GM10847 (cell line): ENCODE measurements around the gene ZNF506.

Source experiments
- POLR2A ChIP-seq: IDR thresholded peaks from 2 replicates; pipeline ENCODE4 v1.6.1; 2011; ENCODE audit not compliant: insufficient read length; ENCODE audit errors: extremely low read depth

ZNF506 gene

DNA sequence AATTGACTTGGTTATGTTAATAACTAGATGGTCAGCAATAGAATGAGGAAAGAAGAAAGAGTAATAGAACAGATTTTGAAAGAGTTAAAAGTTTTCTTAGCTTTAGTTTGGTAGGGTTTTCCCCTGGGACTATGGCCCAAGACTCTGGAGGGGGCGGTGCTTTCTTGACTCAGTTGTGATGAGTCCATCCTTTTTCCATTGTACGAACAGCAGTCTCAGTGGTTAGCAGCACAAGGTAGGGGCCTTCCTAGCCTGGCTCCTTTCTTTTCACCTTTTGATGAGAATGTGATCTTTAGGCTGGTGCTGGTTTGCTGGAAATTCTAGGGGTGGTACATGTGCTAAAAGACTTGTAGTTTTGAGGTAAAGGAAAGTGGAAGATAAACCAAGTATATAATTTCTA is 38.8 kb downstream of the ZNF506 start:
- TF ChIP-seq POLR2A = no peak

DNA sequence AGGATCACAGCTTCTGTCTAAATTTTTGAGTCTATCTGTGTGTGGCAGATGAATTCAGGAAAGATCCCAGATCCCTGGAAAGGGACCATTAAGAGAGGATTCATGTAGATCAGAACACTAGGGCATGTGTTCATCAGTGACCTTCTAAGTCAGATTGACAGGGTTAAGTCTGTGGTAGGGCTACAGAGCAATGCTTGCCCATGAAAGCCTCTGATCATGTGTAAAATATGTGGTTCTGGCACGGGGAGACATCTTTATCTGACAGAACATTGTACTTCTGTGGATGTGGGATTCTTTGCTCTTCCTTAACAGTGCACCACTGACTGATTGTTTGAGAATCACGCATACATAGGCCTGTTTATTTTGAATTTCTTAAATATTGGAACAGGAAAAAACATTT is 42.9 kb downstream of the ZNF506 start:
- TF ChIP-seq POLR2A = no peak

DNA sequence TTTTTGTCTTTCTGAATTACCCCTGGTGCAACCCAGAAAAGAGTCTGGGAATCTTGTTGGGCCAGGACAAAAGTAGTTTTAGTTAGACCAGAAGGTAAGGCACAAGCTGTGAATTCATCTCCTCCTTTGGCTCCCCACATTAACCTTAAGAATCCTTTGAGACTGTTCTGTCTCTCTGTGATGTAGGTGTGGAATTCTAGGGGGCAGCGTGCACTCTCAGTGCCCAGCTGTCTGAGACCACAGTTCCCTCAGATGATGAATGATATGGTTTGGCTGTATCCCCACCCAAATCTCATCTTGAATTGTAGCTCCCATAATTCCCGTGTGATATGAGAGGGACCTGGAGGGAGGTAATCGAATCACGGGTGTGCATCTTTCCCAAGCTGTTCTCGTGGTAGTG is 43.9 kb downstream of the ZNF506 start:
- TF ChIP-seq POLR2A = no peak

DNA sequence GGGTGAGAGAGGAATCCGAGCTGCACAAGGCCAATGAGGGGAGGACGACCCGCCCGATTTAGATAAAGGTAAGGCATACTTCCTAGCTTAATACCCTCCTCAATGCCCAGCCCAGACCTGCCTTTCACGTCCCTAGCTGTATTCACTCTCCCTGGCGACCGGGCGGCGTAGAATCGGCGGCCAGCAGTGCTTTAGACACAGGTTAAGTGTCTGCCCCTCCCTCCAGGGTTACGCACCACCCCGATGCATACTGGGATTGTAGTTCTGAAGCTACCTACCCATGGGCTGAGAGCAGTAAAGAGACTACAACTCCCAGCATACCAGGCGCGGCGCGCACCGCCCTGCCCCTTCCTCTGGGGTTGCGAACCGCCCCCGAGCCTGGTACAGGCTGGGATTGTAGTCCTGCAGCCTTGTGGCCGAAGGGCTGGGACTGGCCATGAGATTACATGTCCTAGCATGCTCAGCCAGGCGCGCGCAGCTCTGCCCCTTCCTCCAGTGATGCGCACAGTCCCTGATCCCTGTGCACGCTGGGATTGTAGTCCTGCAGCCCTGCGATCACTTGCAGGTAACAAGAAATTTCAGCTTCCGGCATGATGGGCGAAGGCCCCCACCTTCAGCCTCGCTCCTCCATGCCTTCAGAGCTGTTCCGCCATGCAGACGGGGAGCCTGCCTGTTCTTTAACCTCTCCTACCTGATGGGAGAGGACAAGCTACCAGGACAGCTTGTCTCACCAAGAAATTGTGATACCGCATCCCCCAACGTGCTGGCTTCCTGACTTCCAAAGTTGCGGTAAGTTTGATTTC is 45.1 kb downstream of the ZNF506 start:
- peak; percentile 54 for TF ChIP-seq POLR2A

DNA sequence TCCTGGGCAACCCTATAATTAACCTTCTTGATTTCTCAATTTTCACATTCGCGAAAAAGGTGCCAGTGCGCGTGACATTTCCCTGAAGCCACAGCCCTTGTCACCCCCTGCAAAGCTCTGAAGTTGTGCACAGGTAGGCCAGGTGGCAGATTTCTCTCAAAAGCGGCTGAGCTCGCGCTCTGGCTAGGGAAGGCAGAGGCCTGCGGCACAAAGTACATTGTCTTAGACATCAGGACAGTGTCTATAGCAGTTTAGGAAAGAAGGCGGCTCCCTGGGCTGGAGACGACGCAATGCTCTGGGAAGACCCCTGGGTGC is 45.7 kb downstream of the ZNF506 start:
- TF ChIP-seq POLR2A = no peak

DNA sequence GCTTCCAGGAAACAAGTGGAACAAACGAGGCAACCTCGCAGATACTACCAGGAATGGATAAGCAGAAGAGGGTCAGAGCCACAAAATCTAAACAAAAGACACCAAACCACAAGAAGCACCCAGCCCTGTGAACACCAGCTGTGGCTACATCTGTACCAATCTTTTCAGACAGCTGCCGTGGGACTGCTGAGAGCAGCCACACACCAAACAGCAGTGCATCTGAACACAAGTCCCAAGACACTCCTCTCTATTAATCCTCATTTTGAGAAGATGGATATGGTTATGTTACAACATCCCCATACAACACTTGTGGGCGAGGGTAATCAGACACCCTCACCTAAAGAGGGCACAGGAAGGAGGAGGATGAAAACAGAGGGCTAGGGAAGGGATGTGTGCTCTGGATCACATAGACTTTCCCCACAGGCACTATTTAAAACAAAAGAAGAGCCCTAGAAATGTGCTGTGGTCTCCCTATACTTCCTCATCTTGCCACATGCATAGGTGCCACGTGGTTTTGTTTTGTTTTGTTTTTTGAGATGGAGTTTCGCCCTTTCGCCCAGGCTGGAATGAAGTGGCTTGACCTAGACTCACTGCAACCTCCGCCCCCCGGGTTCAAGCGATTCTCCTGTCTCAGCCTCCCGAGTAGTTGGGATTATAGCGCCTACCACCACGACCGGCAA is 47.1 kb downstream of the ZNF506 start:
- TF ChIP-seq POLR2A = no peak

DNA sequence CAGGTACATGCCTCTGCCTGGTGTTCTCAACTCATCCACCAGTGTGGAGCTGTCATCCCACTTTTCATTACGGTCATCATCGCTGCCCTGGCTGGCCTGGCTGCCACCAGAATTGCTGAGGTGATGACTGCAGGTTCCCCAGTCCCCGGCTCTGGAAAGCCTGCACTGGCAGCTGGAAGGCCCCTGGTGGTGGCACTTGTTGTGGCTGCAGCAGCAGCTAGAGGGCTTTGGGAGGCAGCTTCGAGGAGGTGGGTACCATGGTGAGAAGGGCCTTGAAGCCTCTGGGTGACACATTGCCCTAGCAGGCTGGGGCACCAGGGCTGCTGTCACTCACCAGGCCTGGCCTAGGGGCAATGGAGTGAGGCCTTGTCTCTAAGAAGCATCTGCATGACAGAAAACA is 63.4 kb downstream of the ZNF506 start:
- TF ChIP-seq POLR2A = no peak

DNA sequence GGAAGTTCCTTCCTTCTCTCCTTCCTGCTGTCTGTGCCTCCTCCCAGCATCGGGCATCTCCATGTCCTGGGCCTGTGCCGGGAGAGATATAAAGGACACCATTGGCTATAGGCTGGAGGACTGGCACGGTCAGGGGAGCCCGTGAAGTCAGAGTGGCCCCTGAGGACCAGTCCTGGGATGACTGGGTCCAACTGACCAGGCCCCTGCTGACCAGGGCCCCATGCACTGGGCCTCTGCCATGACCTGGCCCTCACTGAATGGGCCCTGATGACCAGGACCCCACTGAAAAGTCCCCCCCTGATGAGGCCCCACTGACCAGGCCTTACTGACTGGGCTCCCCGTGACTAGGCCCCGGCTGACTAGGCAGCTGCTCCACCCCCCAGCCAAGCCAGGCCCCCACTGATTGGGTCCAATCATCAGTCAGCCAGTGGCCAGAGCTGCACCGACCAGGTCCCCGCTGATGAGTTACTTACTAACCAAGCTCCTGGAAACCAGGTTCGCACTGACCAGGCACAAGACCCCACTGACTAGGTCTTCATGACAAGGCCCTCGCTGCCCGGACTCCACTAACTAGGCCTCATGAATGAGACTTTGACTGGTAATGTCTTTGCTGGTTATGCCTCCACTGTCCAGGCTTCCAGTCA is 68.7 kb downstream of the ZNF506 start:
- TF ChIP-seq POLR2A = no peak

DNA sequence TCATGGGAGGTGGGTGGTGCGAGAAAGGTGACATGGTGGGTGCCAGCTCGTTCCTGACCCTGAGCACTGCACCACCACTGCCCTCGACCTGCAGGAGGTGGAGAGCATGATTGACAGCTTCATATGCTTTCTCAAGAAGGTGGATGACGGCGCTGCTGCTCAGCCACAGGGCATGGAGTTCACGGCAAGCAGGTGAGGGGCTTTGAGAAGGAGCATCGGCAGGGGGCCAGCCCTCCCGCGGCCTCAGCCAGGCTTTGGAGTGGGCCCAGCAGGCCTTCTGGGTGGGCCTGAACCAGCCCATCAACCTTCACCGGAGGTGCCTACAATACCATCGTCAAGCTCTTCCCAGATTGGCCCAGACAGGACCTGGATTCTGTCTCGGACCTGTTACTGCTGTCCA is 69.7 kb downstream of the ZNF506 start:
- TF ChIP-seq POLR2A = no peak

DNA sequence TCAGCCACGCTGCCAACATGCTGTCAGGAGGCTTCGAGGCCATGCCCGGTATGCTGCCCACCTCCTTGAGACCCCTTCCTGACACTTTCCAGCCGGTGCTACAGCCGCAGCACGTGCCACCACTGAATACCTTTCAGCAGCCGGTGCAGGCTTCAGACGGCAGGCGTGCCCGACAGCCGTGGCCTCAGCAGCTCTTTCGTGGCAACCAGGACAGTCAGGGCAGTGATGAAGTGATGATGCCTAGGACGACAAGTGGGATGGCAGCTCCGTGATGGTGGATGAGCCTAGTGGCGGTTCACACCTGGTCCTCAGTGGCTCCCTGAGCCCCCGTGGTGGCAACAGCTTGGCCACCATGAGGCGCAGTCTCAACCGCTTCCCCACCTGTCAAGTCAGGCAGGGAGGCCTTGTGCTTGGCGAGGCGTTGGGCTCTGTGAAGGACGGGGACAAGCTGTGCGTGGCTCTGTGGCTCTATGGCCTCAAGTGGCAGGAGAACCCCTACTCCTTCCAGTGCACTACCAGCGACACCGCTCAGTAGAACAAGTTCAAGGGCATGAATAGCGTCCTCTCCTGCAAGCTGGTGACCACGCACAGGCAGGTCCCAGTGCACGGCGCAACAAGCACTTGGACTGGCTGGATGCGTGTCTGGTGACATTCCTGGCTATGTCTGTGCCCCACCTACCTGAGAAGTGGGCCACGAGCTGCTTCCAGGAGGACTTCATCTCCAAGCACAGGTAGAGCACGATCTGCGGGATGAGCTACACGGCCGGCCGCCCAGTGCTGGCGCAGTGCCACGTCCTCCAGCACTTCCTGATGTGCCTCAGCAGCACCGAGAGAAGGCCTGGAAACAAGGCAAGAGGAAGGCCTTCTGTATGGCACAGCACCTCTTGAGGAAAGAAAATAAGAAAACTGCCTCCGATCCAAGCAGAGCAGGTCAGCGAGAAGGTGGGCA is 70.4 kb downstream of the ZNF506 start:
- TF ChIP-seq POLR2A = no peak

DNA sequence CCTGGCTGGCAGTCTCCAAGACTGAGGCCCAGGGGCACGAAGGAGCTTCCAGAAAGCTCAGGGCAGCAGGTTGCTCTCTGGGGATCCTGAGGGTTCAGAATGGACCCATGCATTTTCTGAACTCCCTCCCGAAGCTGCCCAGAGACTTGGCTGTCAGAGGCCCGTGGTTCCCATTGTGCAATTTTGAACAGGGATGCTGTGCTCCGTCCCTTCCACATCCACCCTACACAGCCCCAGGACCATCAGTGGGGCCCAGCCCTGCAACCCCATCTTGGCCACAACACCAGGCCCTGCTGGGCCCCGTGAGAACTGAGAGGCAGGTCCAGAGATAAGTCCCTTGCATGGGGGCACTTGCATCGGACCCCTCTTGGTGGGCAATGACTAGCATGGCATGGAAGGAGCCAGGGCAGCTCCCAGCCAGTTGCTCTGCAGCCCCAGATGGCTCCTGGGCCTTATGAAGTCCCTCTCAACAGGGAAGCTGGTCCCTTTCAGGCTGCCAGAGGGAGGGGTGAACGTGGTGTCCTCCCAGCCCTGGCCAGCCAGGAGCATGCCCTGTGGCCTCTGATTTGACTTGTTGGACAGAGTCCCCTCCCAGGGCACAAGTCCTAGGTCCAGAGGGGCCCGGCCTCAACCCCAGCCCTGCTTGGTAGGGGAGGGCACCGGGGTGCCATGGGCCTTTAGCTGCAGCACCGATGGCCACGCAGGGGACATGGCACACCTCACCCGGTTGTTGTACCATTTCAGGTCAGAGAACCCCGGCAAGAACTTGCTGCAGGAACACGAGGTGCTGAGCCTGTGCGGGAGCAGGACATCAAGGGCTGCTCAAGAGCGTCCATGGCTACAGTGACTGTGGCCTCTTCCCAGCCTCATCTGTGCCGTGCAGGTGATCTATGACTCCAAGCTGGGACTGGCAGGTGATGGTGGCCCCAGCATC is 71.4 kb downstream of the ZNF506 start:
- no peak for TF ChIP-seq POLR2A

DNA sequence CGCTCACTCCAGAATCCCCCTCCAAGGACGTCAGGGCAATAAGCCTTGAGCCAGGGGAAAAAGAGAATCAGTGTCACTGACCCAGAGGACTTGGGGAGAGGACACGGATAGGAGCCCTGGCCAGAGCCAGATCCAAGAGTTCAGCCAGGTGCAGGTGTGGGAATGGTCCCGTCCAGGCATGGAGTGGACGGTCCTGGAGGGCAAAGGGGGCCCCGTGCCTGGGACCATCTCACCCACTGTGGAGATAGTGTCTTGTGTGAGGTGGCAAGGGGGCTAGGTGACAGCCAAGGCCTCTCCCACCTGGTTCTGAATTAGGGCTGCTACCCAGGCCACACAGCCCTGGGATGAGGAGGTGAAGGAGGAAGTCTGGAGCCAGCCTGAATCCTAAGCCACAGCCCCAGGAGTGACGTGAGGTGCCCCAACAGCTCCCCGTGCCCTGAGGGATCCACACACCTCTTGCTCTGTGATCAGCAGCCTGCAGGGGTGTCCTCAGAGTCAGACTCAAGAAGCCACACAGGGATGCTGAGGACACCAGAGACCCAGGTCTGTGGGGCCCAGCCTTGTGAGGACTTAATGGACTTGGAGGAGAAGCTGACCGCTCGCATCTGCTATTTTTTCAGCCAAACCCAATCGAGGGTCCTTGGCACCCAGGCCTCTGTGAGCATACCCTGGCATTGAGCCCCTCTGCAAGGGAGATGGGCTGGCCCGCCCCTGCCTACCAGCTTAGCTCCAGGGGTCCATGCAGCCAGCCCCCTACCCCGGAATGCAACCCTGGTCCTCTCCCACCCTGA is 72.2 kb downstream of the ZNF506 start:
- TF ChIP-seq POLR2A = no peak

DNA sequence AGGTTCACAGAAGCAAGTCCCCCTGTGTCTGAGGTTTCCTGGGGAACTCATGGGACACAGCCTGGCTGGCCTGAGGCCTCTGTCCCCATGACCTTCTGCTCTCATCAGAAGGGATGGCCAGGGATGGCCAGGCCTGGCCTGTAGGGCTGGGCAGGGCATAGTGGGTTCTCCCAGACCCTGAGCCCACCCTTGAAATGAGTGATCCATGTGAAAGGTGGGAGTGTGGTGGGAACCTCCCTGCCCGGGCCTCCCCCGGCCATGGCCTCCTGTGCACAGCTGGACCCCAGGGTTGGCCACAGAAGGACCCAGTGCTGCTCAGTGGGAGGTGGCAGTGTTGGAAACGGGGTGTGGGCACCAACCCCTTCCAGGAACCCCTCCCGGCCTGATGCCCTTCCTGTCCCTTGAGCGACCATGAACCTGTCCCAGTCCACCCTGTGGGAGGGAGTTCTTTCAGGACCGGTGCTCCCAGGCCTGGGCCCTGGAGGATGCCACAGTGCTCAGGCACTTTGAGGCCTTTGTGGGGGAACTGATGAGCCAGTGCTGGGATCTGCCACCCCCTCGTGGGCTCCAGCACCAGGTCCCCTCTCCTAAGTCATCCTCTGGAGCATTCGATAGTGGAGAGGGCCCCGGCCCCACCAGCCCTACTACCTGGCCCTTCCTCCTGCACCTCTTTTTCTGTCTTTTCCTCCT is 73.2 kb downstream of the ZNF506 start:
- TF ChIP-seq POLR2A = no peak
